CD14-positive monocyte (primary cell): ENCODE measurements around the gene PWWP2B. TPM values are rescaled to one million over a fixed set of nuclear protein-coding genes. Genes with fewer than 3 reads are reported as not detected.

Experiments
- DNase-seq, 3 donors: peaks; one replicate each; pipeline ENCODE4 v3.0.0-alpha.2; 2011 to 2022
- H2AFZ ChIP-seq: 2 replicates; pipeline ENCODE4 v1.6.0; 2012; ENCODE audit warnings: mild to moderate bottlenecking, low read depth, low read length, inconsistent platforms; ENCODE audit not compliant: insufficient read depth, poor library complexity, severe bottlenecking
- H3K27ac ChIP-seq, 2 donors: 1 replicate in 1 of 2; 2 replicates in 1 of 2; pipeline ENCODE4 v1.5.1; 2012 to 2013; ENCODE audit warnings: low read length in 2 of 2, control low read depth in 1 of 2, inconsistent platforms in 1 of 2, low read depth in 1 of 2, mild to moderate bottlenecking in 1 of 2
- H3K27me3 ChIP-seq, 2 donors: one replicate each; pipeline versions ENCODE4 v1.6.0 to v1.6.1; 2011 to 2013; ENCODE audit warnings: low read length in 2 of 2; ENCODE audit not compliant: control insufficient read depth in 2 of 2, insufficient read depth in 2 of 2
- H3K36me3 ChIP-seq, 2 donors: replicated peaks in 1 of 2; 1 replicate in 1 of 2; 2 replicates in 1 of 2; pipeline versions ENCODE4 v1.5.1 to v1.6.1; 2012 to 2013; ENCODE audit warnings: low read length in 2 of 2, control low read depth in 1 of 2, inconsistent platforms in 1 of 2, mild to moderate bottlenecking in 1 of 2; ENCODE audit not compliant: insufficient read depth in 2 of 2, control insufficient read depth in 1 of 2
- H3K4me1 ChIP-seq, 2 donors: 1 replicate in 1 of 2; 2 replicates in 1 of 2; pipeline versions ENCODE4 v1.5.1 to v1.6.1; 2012 to 2013; ENCODE audit warnings: low read length in 2 of 2, control low read depth in 1 of 2, inconsistent platforms in 1 of 2, mild to moderate bottlenecking in 1 of 2, moderate library complexity in 1 of 2; ENCODE audit not compliant: insufficient read depth in 2 of 2, control insufficient read depth in 1 of 2
- H3K4me2 ChIP-seq: replicated peaks from 2 replicates; pipeline ENCODE3; 2012; ENCODE audit warnings: low read length, moderate library complexity, mild to moderate bottlenecking; ENCODE audit not compliant: poor library complexity, severe bottlenecking; ENCODE audit errors: extremely low read depth
- H3K4me3 ChIP-seq, 3 experiments: fragments of 200-600 bp in 1 of 3; sonication (generic) in 1 of 3; replicated peaks in 1 of 3; 1 replicate in 2 of 3; 2 replicates in 1 of 3; pipeline ENCODE4 v1.5.1; 2011 to 2013; ENCODE audit warnings: low read length in 3 of 3, mild to moderate bottlenecking in 3 of 3, control low read depth in 2 of 3, low read depth in 2 of 3, inconsistent platforms in 1 of 3, moderate library complexity in 1 of 3
- H3K79me2 ChIP-seq: 2 replicates; pipeline ENCODE4 v1.6.0; 2012; ENCODE audit warnings: mild to moderate bottlenecking, control low read depth, inconsistent platforms, low read length, moderate library complexity; ENCODE audit not compliant: insufficient read depth
- H3K9ac ChIP-seq: 2 replicates; pipeline ENCODE4 v1.6.0; 2017; ENCODE audit warnings: low read length, mild to moderate bottlenecking; ENCODE audit not compliant: insufficient read depth, poor library complexity, severe bottlenecking
- H3K9me3 ChIP-seq, 2 donors: replicated peaks in 1 of 2; 1 replicate in 1 of 2; 2 replicates in 1 of 2; pipeline versions ENCODE4 v1.5.1 to v1.6.1; 2012 to 2013; ENCODE audit warnings: low read length in 2 of 2, control low read depth in 1 of 2; ENCODE audit not compliant: control insufficient read depth in 1 of 2, insufficient read depth in 1 of 2
- H4K20me1 ChIP-seq: 2 replicates; pipeline ENCODE4 v1.6.0; 2012; ENCODE audit warnings: mild to moderate bottlenecking, low read length, control low read depth, moderate library complexity; ENCODE audit not compliant: insufficient read depth
- H3K27ac Mint-ChIP-seq, 7 donors: one replicate each; pipeline ENCODE4 v1.8.0; 2020; ENCODE audit warnings: mild to moderate bottlenecking in 7 of 7, mixed read lengths in 7 of 7, moderate library complexity in 6 of 7, inconsistent platforms in 2 of 7
- H3K27me3 Mint-ChIP-seq, 3 donors: one replicate each; pipeline ENCODE4 v1.8.0; 2021 to 2022; ENCODE audit warnings: low read depth in 3 of 3, mild to moderate bottlenecking in 3 of 3, mixed read lengths in 3 of 3, moderate library complexity in 3 of 3, inconsistent platforms in 1 of 3
- H3K36me3 Mint-ChIP-seq, 2 donors: one replicate each; pipeline ENCODE4 v1.8.0; 2020; ENCODE audit warnings: mixed read lengths in 2 of 2, inconsistent platforms in 1 of 2, mild to moderate bottlenecking in 1 of 2
- H3K4me1 Mint-ChIP-seq: one replicate; pipeline ENCODE4 v1.8.0; 2020; ENCODE audit warnings: mild to moderate bottlenecking, mixed read lengths
- H3K4me3 Mint-ChIP-seq, 2 donors: one replicate each; pipeline ENCODE4 v1.8.0; 2020; ENCODE audit warnings: mild to moderate bottlenecking in 2 of 2, mixed read lengths in 2 of 2, moderate library complexity in 1 of 2
- H3K9me3 Mint-ChIP-seq, 7 donors: one replicate each; pipeline ENCODE4 v1.8.0; 2020 to 2022; ENCODE audit warnings: mixed read lengths in 7 of 7, mild to moderate bottlenecking in 6 of 7, moderate library complexity in 6 of 7, inconsistent platforms in 2 of 7
- CTCF ChIP-seq: fragments of 200-600 bp; IDR thresholded peaks from one replicate; pipeline ENCODE4 v1.8.0; 2022; ENCODE audit warnings: antibody characterized with exemption, mild to moderate bottlenecking
- WGBS: methylation state at CpG from one replicate; pipeline ENCODE4 v1.1.5; 2013; ENCODE audit warnings: missing lambda C conversion rate; ENCODE audit not compliant: insufficient coverage; 5-methylcytosine and 5-hydroxymethylcytosine counted together
- intact Hi-C, 2 donors: fragments of 100-400 bp; cut with micrococcal nuclease; formaldehyde crosslinking; loops; one replicate each; pipeline versions ENCODE4 v1.15.0 to v1.15.1; 2023
- polyA plus RNA-seq, 3 donors: library from polyadenylated mRNA; depleted of rRNA in 1 of 3; unstranded in 2 of 3; stranded (reverse) in 1 of 3; fragments of 300-500 nt in 2 of 3; fragments of >200 nt in 1 of 3; fragmentation: Illumina TruSeq in 2 of 3; gene quantifications; 1 replicate in 2 of 3; 2 replicates in 1 of 3; pipeline ENCODE4 v1.2.3, GENCODE V29; 2012 to 2021

PWWP2B gene
- polyA plus RNA-seq, 3 donors = 2.4 to 6.9 (median 2.7) TPM

GRCh38 chr10:132383101-132383500 lies 13.9 kb upstream of the PWWP2B start:
- Histone ChIP-seq H3K4me3 (no peak overlapping the region), H3K4me1 (peaks cover 32 to 56% of the 10 kb centered on the region in 2 donors), H2AFZ (no peak overlapping the region), H3K79me2 (no peaks in the 10 kb centered on the region), H3K27me3 (no peaks in the 10 kb centered on the region), H4K20me1 (no peaks in the 10 kb centered on the region), H3K36me3 (no peaks in the 10 kb centered on the region), H3K4me2 (no peak overlapping the region), H3K9ac (no peak overlapping the region), H3K9me3 (no peaks in the 10 kb centered on the region), H3K27ac (no peak overlapping the region)
- Mint-ChIP-seq H3K4me1 (peaks cover 52% of the 10 kb centered on the region), H3K27me3 (peaks cover 0 to 8% (median 3%) of the 10 kb centered on the region in 3 donors), H3K27ac (peak overlapping the region in 1 of 7 donors; percentile 56), H3K9me3 (peaks cover 0 to 2% (median 0%) of the 10 kb centered on the region in 7 donors), H3K4me3 (no peak overlapping the region), H3K36me3 (peaks cover 0 to 3% of the 10 kb centered on the region in 2 donors)
- intact Hi-C loops = loop anchor here in 1 of 2 donors (5.0 to 10.0 kb wide), 2 partner anchors 152 to 254 kb away; partner anchors contain the start of gene INPP5A
- 47% methylated on average over 4 of the region's 8 CpGs for WGBS
- TF ChIP-seq CTCF = no peak
- no peak for DNase-seq

GRCh38 chr10:132383751-132384196 lies 13.2 kb upstream of the PWWP2B start:
- no peak for TF ChIP-seq CTCF
- Histone ChIP-seq H3K27ac (no peak overlapping the region), H3K4me2 (no peak overlapping the region), H3K4me3 (no peak overlapping the region), H4K20me1 (no peaks in the 10 kb centered on the region), H3K4me1 (peaks cover 32 to 56% of the 10 kb centered on the region in 2 donors), H3K79me2 (no peaks in the 10 kb centered on the region), H3K9ac (no peak overlapping the region), H3K36me3 (no peaks in the 10 kb centered on the region), H2AFZ (no peak overlapping the region), H3K27me3 (no peaks in the 10 kb centered on the region), H3K9me3 (no peaks in the 10 kb centered on the region)
- 63% methylated on average over 13 of the region's 13 CpGs for WGBS
- Mint-ChIP-seq H3K27ac (no peak overlapping the region), H3K9me3 (peaks cover 0 to 2% (median 0%) of the 10 kb centered on the region in 7 donors), H3K36me3 (peaks cover 0 to 3% of the 10 kb centered on the region in 2 donors), H3K4me3 (no peak overlapping the region), H3K27me3 (peaks cover 0 to 8% (median 3%) of the 10 kb centered on the region in 3 donors), H3K4me1 (peaks cover 52% of the 10 kb centered on the region)
- intact Hi-C loops = loop anchor here in 1 of 2 donors (5.0 to 10.0 kb wide), 2 partner anchors 151 to 254 kb away; partner anchors contain the start of gene INPP5A
- no peak for DNase-seq
